Keratinocyte (primary cell): ENCODE results near the gene DRD3. TPM values are rescaled to one million over a fixed set of nuclear protein-coding genes. Genes with fewer than 3 reads are reported as not detected.

Source experiments
- DNase-seq: peaks from one replicate; pipeline ENCODE4 v3.0.0-alpha.2; 2011; ENCODE audit warnings: low read depth, missing footprints, low spot score
- FAIRE-seq: peaks from 2 replicates; lab custom pipeline; 2011; peaks lifted over from hg19 to GRCh38; lab: Jason Lieb, UNC
- H2AFZ ChIP-seq: 2 replicates; pipeline ENCODE4 v1.6.0; 2012; ENCODE audit warnings: low read length, control low read depth, inconsistent platforms; ENCODE audit not compliant: control insufficient read depth
- H3K27ac ChIP-seq: 2 replicates; pipeline ENCODE4 v1.5.1; 2011; ENCODE audit warnings: low read length; ENCODE audit not compliant: control insufficient read depth, insufficient read depth
- H3K27me3 ChIP-seq: 3 replicates; pipeline ENCODE4 v1.6.0; 2011; ENCODE audit warnings: low read length; ENCODE audit not compliant: control insufficient read depth, insufficient read depth; ENCODE audit errors: extremely low read depth
- H3K36me3 ChIP-seq, 2 experiments: 2 replicates in 1 of 2; 3 replicates in 1 of 2; pipeline ENCODE4 v1.5.1; 2011; ENCODE audit warnings: low read length in 2 of 2, mild to moderate bottlenecking in 1 of 2; ENCODE audit not compliant: control insufficient read depth in 2 of 2, insufficient read depth in 2 of 2; ENCODE audit errors: extremely low read depth in 1 of 2
- H3K4me1 ChIP-seq: 3 replicates; pipeline ENCODE4 v1.5.1; 2011; ENCODE audit warnings: low read length; ENCODE audit not compliant: control insufficient read depth, insufficient read depth; ENCODE audit errors: extremely low read depth
- H3K4me2 ChIP-seq: 3 replicates; pipeline ENCODE4 v1.6.0; 2011; ENCODE audit warnings: low read depth, low read length; ENCODE audit not compliant: control insufficient read depth, insufficient read depth; ENCODE audit errors: extremely low read depth
- H3K4me3 ChIP-seq, 3 experiments: fragments of 200-600 bp in 1 of 3; sonication (generic) in 1 of 3; 2 replicates in 2 of 3; 3 replicates in 1 of 3; pipeline ENCODE4 v1.5.1; 2011 to 2016; ENCODE audit warnings: low read length in 3 of 3, mild to moderate bottlenecking in 3 of 3, control low read depth in 2 of 3, inconsistent platforms in 1 of 3, low read depth in 1 of 3, mixed read lengths in 1 of 3, mixed run types in 1 of 3, moderate library complexity in 1 of 3; ENCODE audit not compliant: control insufficient read depth in 2 of 3, insufficient read depth in 2 of 3; ENCODE audit errors: extremely low read depth in 1 of 3
- H3K79me2 ChIP-seq: 2 replicates; pipeline ENCODE4 v1.6.0; 2012; ENCODE audit warnings: low read length; ENCODE audit not compliant: control insufficient read depth, insufficient read depth
- H3K9ac ChIP-seq: 3 replicates; pipeline ENCODE4 v1.6.0; 2011; ENCODE audit warnings: low read length; ENCODE audit not compliant: control insufficient read depth, insufficient read depth; ENCODE audit errors: extremely low read depth
- H3K9me1 ChIP-seq: 3 replicates; pipeline ENCODE4 v1.6.0; 2011; ENCODE audit warnings: low read length; ENCODE audit not compliant: control insufficient read depth, insufficient read depth; ENCODE audit errors: extremely low read depth
- H3K9me3 ChIP-seq: 2 replicates; pipeline ENCODE4 v1.5.1; 2012; ENCODE audit warnings: low read depth, low read length; ENCODE audit not compliant: control insufficient read depth
- H4K20me1 ChIP-seq: 3 replicates; pipeline ENCODE4 v1.6.0; 2011; ENCODE audit warnings: low read length; ENCODE audit not compliant: control insufficient read depth, insufficient read depth; ENCODE audit errors: extremely low read depth
- CTCF ChIP-seq, 3 experiments: IDR thresholded peaks in 1 of 3; conservative IDR thresholded peaks in 1 of 3; optimal IDR thresholded peaks in 1 of 3; 2 replicates in 2 of 3; 3 replicates in 1 of 3; pipeline versions ENCODE3 to v1.5.1; 2011; ENCODE audit warnings: low read length in 3 of 3, mild to moderate bottlenecking in 3 of 3, moderate library complexity in 2 of 3, control low read depth in 1 of 3, inconsistent platforms in 1 of 3; ENCODE audit not compliant: insufficient read depth in 2 of 3; ENCODE audit errors: extremely low read depth in 1 of 3
- EZH2 ChIP-seq: IDR thresholded peaks from one replicate; pipeline ENCODE4 v1.6.1; 2012; ENCODE audit warnings: inconsistent platforms, mild to moderate bottlenecking, low read length, moderate library complexity
- dilution Hi-C: fragments of 300-500 bp; cut with MboI; formaldehyde crosslinking; loops from one replicate; pipeline ENCODE4 v1.7.0; 2020; ENCODE audit warnings: low sequenced_read_pairs; ENCODE audit not compliant: extremely low pct_ligation_motif_present
- polyA plus RNA-seq, 5 experiments: library from polyadenylated mRNA; depleted of rRNA in 3 of 5; stranded (reverse) in 3 of 5; stranded (forward) in 1 of 5; unstranded in 1 of 5; fragments of >200 nt; gene quantifications; 1 replicate in 1 of 5; 2 replicates in 3 of 5; 3 replicates in 1 of 5; pipeline versions ENCODE4 v1.2.1 to v1.2.3, GENCODE V29; 2011 to 2012; ENCODE audit warnings: missing spikeins in 2 of 5, low read depth in 1 of 5, low replicate concordance in 1 of 5

DRD3 gene
- polyA plus RNA-seq, 1 donor (not counting 4 experiments of a cell fraction or from before 2014, with no cell fraction given): not detected

GRCh38 chr3:114095796-114096195 lies 83.1 kb downstream of the DRD3 start:
- Histone ChIP-seq H2AFZ (no peak overlapping the region), H3K79me2 (no peaks in the 10 kb centered on the region), H3K36me3 (no peaks in the 10 kb centered on the region), H3K4me1 (no peaks in the 10 kb centered on the region), H3K9me3 (no peaks in the 10 kb centered on the region), H3K9me1 (no peaks in the 10 kb centered on the region), H3K4me3 (no peak overlapping the region), H3K27me3 (no peaks in the 10 kb centered on the region), H3K27ac (no peak overlapping the region), H3K4me2 (no peak overlapping the region), H4K20me1 (no peaks in the 10 kb centered on the region), H3K9ac (no peak overlapping the region)
- TF ChIP-seq CTCF (optimal IDR thresholded peaks at IDR 0.05 in 1 of 3, IDR thresholded peaks at IDR 0.05 in 1 of 3, conservative IDR thresholded peaks at IDR 0.05 in 1 of 3; ENCODE audit: extremely low read depth in 1 of 3, insufficient read depth in 2 of 3, low read length in 3 of 3): no peak
- TF ChIP-seq EZH2: no peak
- no peak for DNase-seq
- dilution Hi-C loops: no loop called here
- no peak for FAIRE-seq

- H3K4me3 ChIP-seq: no peak overlapping the region
- no peaks in the 10 kb centered on the region for H3K79me2 ChIP-seq
- dilution Hi-C loops: no loop called here
- no peaks in the 10 kb centered on the region for H3K9me3 ChIP-seq
- no peaks in the 10 kb centered on the region for H3K27me3 ChIP-seq
- H3K36me3 ChIP-seq: peaks cover 0 to 4% of the 10 kb centered on the region in 2 experiments
- H4K20me1 ChIP-seq: no peaks in the 10 kb centered on the region
- no peak overlapping the region for H3K4me2 ChIP-seq
- no peaks in the 10 kb centered on the region for H3K9me1 ChIP-seq
- FAIRE-seq (no peak), DNase-seq (peak; percentile 60)
- H3K9ac ChIP-seq: no peak overlapping the region
- no peak overlapping the region for H3K27ac ChIP-seq
- H2AFZ ChIP-seq: no peak overlapping the region
- no peak for TF ChIP-seq EZH2
- TF ChIP-seq CTCF (optimal IDR thresholded peaks at IDR 0.05 in 1 of 3, IDR thresholded peaks at IDR 0.05 in 1 of 3, conservative IDR thresholded peaks at IDR 0.05 in 1 of 3; ENCODE audit: extremely low read depth in 1 of 3, insufficient read depth in 2 of 3, low read length in 3 of 3): no peak
- H3K4me1 ChIP-seq: no peaks in the 10 kb centered on the region
Measured at GRCh38 chr3:114093596-114093995, 85.3 kb downstream of the DRD3 start.
